Activated CD8-positive, alpha-beta memory T cell treated with anti-CD3 and anti-CD28 coated beads, Interleukin-2, amount 50 U/mL, for 48 hours (primary cell): ENCODE data around the gene AK2.

Experiments used
- DNase-seq: peaks from one replicate; pipeline ENCODE4 v3.0.0-alpha.2; 2020

The AK2 gene

GRCh38 chr1:33021567-33022431, 14.9 kb downstream of the AK2 start:
- DNase-seq, result no peak

GRCh38 chr1:33018112-33018511, 18.6 kb downstream of the AK2 start:
- DNase-seq, result no peak

DNA sequence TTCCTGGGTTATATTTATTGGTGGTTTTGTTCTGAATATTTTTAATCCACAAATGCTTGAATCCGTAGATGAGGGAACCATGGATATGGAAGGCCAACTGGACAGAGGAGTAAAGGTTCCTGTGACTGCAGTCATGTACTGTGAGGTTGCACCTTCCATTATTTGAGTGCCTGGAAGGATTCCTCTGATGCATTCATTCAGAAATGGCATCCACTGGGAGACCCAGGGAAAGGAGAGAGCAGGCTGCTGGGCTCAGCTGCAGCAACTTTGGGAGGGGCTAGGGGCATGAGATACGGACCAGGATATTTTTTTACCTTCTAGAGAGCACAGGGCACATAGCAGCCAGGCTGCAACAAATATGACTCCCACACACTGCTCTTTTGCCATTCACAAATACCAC, 19.5 kb downstream of the AK2 start:
- DNase-seq, result no peak

GRCh38 chr1:33015216-33015615, 21.5 kb downstream of the AK2 start:
- DNase-seq, result no peak

DNA sequence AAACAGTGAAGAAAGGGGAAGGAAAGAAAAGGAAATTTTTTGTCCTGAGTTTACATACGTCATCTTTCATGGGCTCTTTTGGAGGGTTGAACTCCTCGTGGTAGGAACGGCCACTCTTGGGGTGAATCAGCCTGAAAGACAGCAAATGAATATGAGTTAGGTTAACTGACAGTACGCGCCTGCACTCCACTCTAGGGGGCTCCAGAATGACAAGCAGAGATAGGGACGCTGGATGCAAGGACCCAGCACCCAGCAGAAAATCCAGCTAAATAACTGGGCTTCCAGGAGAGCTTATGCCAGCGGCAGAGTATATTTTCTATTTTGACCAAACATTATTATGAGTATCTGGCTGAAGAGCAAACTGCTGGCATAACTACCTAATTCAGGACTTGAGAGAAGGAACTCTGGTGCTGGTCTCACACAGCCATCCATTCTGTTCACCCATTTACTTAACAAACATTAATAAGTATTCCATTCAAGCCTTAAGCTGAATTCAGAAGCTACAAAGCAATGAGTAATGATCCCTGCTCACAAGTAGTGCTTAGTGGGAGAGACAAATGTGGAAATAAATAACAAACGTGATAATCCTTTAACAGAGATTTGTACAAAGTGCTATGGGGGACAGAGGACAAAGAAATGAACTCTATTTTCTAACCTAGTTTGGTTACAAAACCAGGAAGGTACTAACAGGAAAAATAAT, 22.1 kb downstream of the AK2 start:
- DNase-seq, result no peak

- no peak for DNase-seq
Measured at GRCh38 chr1:33013791-33014190, 22.9 kb downstream of the AK2 start.

DNA sequence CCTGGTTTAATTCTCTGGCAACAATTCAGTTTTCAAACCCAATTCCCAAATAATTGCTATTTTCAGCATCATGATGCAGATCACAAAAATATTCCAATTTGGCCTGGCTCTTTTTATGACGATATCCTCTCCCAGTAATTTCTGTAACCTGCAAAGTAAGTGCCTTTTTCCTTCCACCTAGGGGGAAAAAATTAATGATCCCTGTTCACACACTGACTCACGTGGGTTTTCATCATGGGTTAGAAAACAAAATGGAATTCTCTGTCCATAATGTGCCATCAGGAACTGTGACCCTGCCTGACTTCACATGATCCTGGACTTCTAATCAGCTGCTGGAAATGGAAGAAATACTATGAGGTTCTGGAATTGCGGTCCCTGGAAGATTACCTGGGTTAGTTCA, 24.5 kb downstream of the AK2 start:
- no peak for DNase-seq

GRCh38 chr1:33010932-33011731, 25.6 kb downstream of the AK2 start:
- no peak for DNase-seq

GRCh38 chr1:33009561-33009960, 27.1 kb downstream of the AK2 start:
- no peak for DNase-seq

GRCh38 chr1:33008051-33008914, 28.4 kb downstream of the AK2 start:
- DNase-seq, result no peak

DNA sequence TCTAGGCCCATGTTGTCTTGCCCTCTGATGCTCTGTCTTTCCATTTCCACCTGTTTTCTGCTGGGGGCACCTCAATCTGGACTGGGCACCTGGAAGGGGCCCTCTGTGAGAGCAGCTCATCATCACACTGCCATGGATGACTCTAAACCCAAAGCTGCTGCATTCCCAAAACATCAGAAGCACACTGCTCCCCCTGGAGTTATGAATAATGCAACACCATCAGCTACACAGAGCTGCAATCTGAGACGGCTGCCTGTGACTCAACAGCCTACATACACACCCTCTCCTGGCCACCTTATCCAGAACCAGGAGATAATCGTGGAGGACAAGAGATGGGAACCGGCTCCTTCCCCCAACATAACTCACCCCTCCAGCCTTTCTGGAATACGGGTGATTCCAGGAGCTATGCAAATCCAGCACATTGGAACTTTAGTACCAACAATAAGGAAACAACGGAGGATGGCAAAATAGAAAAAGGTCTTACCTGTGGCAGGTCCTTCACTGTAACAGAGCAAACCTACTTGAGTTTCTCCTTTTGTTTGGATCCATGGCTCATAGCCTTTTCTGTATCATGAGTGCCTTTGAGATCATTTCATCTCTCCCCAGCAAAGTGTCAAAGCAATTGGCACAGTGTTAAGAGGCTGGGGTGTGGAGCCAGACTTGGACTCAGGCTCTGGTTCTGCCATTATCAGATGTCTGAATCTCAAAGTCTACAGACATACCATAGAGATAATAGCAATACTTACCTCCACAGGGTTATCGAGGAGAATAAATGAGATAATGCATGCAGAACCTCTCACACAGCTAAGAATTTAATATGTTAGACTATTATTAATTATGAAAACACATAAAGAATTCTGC, 29.3 kb downstream of the AK2 start:
- no peak for DNase-seq

DNA sequence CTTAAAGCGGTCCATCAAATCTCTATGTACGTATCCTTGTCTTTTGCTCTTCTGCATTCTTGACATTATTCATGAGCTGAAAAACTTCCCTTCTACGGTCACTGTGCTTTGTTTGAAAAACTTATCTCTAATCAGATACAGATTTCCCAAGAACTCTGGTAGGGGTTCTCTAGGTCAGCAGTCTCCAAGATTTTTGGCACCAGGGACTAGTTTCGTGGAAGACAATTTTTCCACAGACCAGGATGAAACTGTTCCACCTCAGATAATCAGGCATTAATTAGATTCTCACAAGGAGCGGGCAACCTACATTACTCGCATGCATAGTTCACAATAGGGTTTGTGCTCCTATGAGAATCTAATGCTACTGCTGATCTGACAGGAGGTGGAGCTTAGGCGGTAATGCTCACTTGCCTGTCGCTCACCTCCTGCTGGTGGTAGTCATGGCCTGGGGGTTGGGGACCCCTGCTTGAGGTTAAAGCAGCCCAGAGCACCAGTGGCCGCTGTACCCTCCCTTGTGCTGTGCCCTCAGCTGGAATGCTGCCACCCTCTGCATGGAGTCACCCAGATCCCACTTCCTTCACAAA, 30.8 kb downstream of the AK2 start:
- DNase-seq, result no peak

GRCh38 chr1:33005117-33005837, 31.4 kb downstream of the AK2 start:
- no peak for DNase-seq

- DNase-seq, result no peak
Measured at GRCh38 chr1:33004613-33005012, 32.1 kb downstream of the AK2 start.

- no peak for DNase-seq
Measured at GRCh38 chr1:33003657-33004056, 33.0 kb downstream of the AK2 start.

DNA sequence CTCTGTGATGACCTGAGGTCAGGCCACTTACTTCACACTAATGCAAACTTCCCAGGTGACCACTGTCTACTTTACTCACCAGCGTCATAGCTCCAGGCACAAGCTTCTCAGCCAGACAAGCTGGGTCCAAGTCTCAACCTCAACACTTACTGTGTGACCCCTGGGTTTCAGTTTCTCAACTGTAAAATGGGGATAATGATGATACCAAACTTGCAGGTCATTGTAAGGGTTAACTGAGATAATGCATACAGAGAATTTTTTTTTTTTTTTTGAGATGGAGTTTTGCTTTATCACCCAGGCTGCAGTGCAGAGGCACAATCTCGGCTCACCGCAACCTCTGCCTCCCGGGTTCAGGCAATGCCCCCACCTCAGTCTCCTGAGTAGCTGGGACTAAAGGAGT, 34.7 kb downstream of the AK2 start:
- DNase-seq, result no peak

GRCh38 chr1:33001282-33001681, 35.4 kb downstream of the AK2 start:
- DNase-seq, result no peak

DNA sequence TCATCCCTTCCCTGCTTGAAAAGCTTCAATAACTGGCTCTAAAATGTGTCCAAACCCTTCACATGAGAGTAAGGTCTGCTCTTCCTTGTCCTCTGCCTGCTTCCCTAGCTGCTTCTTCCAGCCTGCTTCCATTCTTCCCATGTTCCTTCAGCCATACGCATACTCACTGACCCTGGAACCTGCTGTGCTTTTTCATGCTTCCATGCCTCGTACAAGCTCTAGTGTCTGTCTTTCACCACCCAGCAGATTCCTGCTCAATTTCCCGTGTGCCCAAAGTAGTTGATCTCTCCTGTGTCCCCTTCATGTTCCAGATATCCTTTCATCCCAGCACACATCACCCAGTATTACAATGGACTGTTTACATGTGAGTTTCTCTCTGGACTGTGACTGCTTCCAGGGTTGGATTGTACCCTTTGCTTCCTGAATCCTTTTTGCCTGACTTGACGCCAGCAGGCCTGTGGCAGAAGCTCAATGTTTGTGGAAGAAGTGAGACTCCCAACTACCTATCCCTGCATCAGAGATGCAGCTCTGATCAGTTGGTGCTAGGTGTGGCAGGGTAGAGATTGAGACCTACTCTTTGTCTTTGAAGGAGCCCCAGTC, 36.2 kb downstream of the AK2 start:
- DNase-seq, result no peak

GRCh38 chr1:32998997-32999396, 37.7 kb downstream of the AK2 start:
- DNase-seq, result no peak

DNA sequence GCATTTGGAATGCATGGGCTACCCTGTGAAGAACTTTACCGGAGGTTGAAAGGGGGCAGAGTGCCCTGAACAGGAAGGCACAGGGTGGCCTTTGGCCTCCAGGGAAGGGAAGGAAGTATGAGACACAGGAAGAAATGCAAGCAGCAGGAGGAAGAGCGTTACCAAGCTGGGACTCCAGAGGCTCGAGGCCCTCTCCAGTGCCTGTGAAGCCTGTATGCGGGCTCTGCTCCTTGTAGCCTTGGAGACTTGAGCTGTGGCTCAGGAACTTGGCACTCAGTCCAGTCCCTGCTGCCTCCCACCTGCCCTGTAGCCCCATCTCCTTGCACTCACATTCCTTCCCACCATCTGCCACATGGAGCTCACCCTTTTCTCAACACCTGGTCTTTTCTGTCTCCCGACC, 38.6 kb downstream of the AK2 start:
- no peak for DNase-seq
